ENCODE measurements around the gene ARSG. TPM values are rescaled to one million over a fixed set of nuclear protein-coding genes. Genes with fewer than 3 reads are reported as not detected.
"Not testable (repeated sequence)": the region's sequence is repeated elsewhere in the genome, so short reads cannot be mapped to it uniquely, and the experiment has no call there.

The ARSG gene
- polyA plus RNA-seq, 4 donors: 0.81 to 1.6 (median 1.3) TPM; not detected in 1

DNA sequence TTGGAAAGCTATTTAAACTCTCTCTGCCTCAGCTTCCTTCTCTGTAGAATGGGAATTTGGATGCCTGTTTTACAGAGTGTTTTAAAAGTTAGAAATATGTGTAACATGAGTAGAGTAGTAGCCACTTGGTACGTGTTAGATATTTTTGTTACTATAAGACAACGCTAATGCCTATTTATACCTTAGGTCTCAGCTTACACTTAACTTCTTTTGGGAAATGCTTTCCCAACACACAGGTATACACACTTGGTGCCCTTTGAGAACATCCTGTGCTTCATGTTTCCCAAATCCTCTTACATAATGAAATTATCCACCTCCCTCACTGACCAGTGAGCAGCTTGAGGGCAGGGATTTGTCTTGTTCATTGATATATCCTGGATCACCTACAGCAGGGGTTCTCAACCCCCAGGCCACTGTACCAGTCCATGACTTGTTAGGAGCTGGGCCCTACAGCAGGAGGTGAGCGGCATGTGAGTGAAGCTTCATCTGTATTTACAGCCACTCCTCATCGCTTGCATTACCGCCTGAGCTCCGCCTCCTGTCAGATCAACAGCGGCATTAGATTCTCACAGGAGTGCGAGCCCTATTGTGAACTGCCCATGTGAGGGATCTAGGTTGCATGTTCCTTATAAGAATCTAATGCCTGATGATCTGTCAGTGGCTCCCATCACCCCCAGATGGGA is 33.5 kb downstream of the ARSG start:
- Histone ChIP-seq H3K9me3 (ENCODE audit: control insufficient read depth in 2 of 2, insufficient read depth in 1 of 2, low read depth in 1 of 2, low read length in 1 of 2) (peaks cover 0 to 2% of the 10 kb centered on the region in 2 donors), H3K4me3 (ENCODE audit: low read depth in 1 of 3, low read length in 3 of 3) (no peak overlapping the region), H3K27ac (ENCODE audit: low read depth in 1 of 3, low read length in 2 of 3) (no peak overlapping the region), H3K36me3 (ENCODE audit: control insufficient read depth in 3 of 3, insufficient read depth in 2 of 3, low read depth in 1 of 3, low read length in 3 of 3) (no peaks in the 10 kb centered on the region), H3K4me1 (ENCODE audit: control insufficient read depth in 3 of 3, insufficient read depth in 2 of 3, low read depth in 1 of 3, low read length in 2 of 3) (no peaks in the 10 kb centered on the region), H3K27me3 (ENCODE audit: control insufficient read depth in 3 of 3, insufficient read depth in 3 of 3, low read length in 3 of 3) (peaks cover 0 to 3% (median 0%) of the 10 kb centered on the region in 3 donors)
- FAIRE-seq: no peak
- no peak for DNase-seq
- WGBS, 3 donors: 94 to 97% (median 95%) methylated on average over 8 of the region's 8 CpGs

GRCh38 chr17:68325961-68326360 is 34.7 kb downstream of the ARSG start:
- H3K36me3 ChIP-seq (ENCODE audit: control insufficient read depth in 3 of 3, insufficient read depth in 2 of 3, low read depth in 1 of 3, low read length in 3 of 3): no peaks in the 10 kb centered on the region
- H3K4me3 ChIP-seq (ENCODE audit: low read depth in 1 of 3, low read length in 3 of 3): no peak overlapping the region
- DNase-seq: no peak
- FAIRE-seq: no peak
- peaks cover 0 to 3% (median 0%) of the 10 kb centered on the region in 3 donors for H3K27me3 ChIP-seq (ENCODE audit: control insufficient read depth in 3 of 3, insufficient read depth in 3 of 3, low read length in 3 of 3)
- 40 to 71% (median 68%) methylated on average over 5 of the region's 5 CpGs for WGBS, 3 donors
- H3K27ac ChIP-seq (ENCODE audit: low read depth in 1 of 3, low read length in 2 of 3): no peak overlapping the region
- peaks cover 0 to 9% of the 10 kb centered on the region in 2 donors for H3K9me3 ChIP-seq (ENCODE audit: control insufficient read depth in 2 of 2, insufficient read depth in 1 of 2, low read depth in 1 of 2, low read length in 1 of 2)
- H3K4me1 ChIP-seq (ENCODE audit: control insufficient read depth in 3 of 3, insufficient read depth in 2 of 3, low read depth in 1 of 3, low read length in 2 of 3): no peaks in the 10 kb centered on the region

DNA sequence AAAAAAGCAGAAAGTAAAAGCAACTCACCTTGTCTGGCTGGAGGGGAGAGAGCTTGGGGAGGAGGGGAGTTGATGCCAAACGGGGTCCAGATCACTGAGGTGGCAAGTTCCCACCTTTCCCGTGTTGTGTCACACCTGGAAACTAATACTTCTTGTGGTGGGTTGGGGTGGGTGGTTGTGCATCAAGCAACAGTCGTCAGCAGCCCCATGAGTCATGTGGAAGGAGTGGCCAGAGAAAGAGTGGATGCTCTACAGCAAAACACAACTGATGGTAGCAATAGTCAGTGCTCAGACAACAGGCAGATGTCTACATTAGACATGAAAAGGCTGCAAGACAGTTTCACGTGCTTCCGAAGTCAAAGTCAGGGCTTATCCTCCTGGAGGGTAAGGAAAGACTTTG is 35.4 kb downstream of the ARSG start:
- H3K4me3 ChIP-seq (ENCODE audit: low read depth in 1 of 3, low read length in 3 of 3): no peak overlapping the region
- no peak overlapping the region for H3K27ac ChIP-seq (ENCODE audit: low read depth in 1 of 3, low read length in 2 of 3)
- 66 to 75% (median 74%) methylated on average over 5 of the region's 5 CpGs for WGBS, 3 donors
- H3K36me3 ChIP-seq (ENCODE audit: control insufficient read depth in 3 of 3, insufficient read depth in 2 of 3, low read depth in 1 of 3, low read length in 3 of 3): no peaks in the 10 kb centered on the region
- no peaks in the 10 kb centered on the region for H3K4me1 ChIP-seq (ENCODE audit: control insufficient read depth in 3 of 3, insufficient read depth in 2 of 3, low read depth in 1 of 3, low read length in 2 of 3)
- DNase-seq (no peak), FAIRE-seq (no peak)
- H3K27me3 ChIP-seq (ENCODE audit: control insufficient read depth in 3 of 3, insufficient read depth in 3 of 3, low read length in 3 of 3): peaks cover 0 to 3% (median 0%) of the 10 kb centered on the region in 3 donors
- peaks cover 0 to 16% of the 10 kb centered on the region in 2 donors for H3K9me3 ChIP-seq (ENCODE audit: control insufficient read depth in 2 of 2, insufficient read depth in 1 of 2, low read depth in 1 of 2, low read length in 1 of 2)

- peaks cover 0 to 15% of the 10 kb centered on the region in 2 donors for H3K9me3 ChIP-seq (ENCODE audit: control insufficient read depth in 2 of 2, insufficient read depth in 1 of 2, low read depth in 1 of 2, low read length in 1 of 2)
- no peak overlapping the region for H3K27ac ChIP-seq (ENCODE audit: low read depth in 1 of 3, low read length in 2 of 3)
- H3K4me3 ChIP-seq (ENCODE audit: low read depth in 1 of 3, low read length in 3 of 3): no peak overlapping the region
- peaks cover 0 to 3% (median 0%) of the 10 kb centered on the region in 3 donors for H3K27me3 ChIP-seq (ENCODE audit: control insufficient read depth in 3 of 3, insufficient read depth in 3 of 3, low read length in 3 of 3)
- WGBS, 3 donors: 88 to 92% (median 91%) methylated on average over 8 of the region's 8 CpGs
- H3K36me3 ChIP-seq (ENCODE audit: control insufficient read depth in 3 of 3, insufficient read depth in 2 of 3, low read depth in 1 of 3, low read length in 3 of 3): no peaks in the 10 kb centered on the region
- no peak for DNase-seq
- no peak for FAIRE-seq
- H3K4me1 ChIP-seq (ENCODE audit: control insufficient read depth in 3 of 3, insufficient read depth in 2 of 3, low read depth in 1 of 3, low read length in 2 of 3): no peaks in the 10 kb centered on the region
Observed at GRCh38 chr17:68327823-68328557, 36.7 kb downstream of the ARSG start.

- Histone ChIP-seq H3K36me3 (ENCODE audit: control insufficient read depth in 3 of 3, insufficient read depth in 2 of 3, low read depth in 1 of 3, low read length in 3 of 3) (no peaks in the 10 kb centered on the region), H3K27me3 (ENCODE audit: control insufficient read depth in 3 of 3, insufficient read depth in 3 of 3, low read length in 3 of 3) (peaks cover 0 to 3% (median 0%) of the 10 kb centered on the region in 3 donors), H3K4me1 (ENCODE audit: control insufficient read depth in 3 of 3, insufficient read depth in 2 of 3, low read depth in 1 of 3, low read length in 2 of 3) (no peaks in the 10 kb centered on the region), H3K27ac (ENCODE audit: low read depth in 1 of 3, low read length in 2 of 3) (no peak overlapping the region), H3K9me3 (ENCODE audit: control insufficient read depth in 2 of 2, insufficient read depth in 1 of 2, low read depth in 1 of 2, low read length in 1 of 2) (peaks cover 0 to 17% of the 10 kb centered on the region in 2 donors), H3K4me3 (ENCODE audit: low read depth in 1 of 3, low read length in 3 of 3) (no peak overlapping the region)
- DNase-seq (no peak), FAIRE-seq (no peak)
- WGBS, 3 donors: 45 to 63% (median 50%) methylated on average over 4 of the region's 4 CpGs
Observed at GRCh38 chr17:68328676-68329075, 37.4 kb downstream of the ARSG start.

GRCh38 chr17:68329331-68329730 is 38.0 kb downstream of the ARSG start:
- Histone ChIP-seq H3K4me3 (ENCODE audit: low read depth in 1 of 3, low read length in 3 of 3) (no peak overlapping the region), H3K4me1 (ENCODE audit: control insufficient read depth in 3 of 3, insufficient read depth in 2 of 3, low read depth in 1 of 3, low read length in 2 of 3) (no peaks in the 10 kb centered on the region), H3K27ac (ENCODE audit: low read depth in 1 of 3, low read length in 2 of 3) (no peak overlapping the region), H3K36me3 (ENCODE audit: control insufficient read depth in 3 of 3, insufficient read depth in 2 of 3, low read depth in 1 of 3, low read length in 3 of 3) (no peaks in the 10 kb centered on the region), H3K9me3 (ENCODE audit: control insufficient read depth in 2 of 2, insufficient read depth in 1 of 2, low read depth in 1 of 2, low read length in 1 of 2) (peaks cover 0 to 21% of the 10 kb centered on the region in 2 donors), H3K27me3 (ENCODE audit: control insufficient read depth in 3 of 3, insufficient read depth in 3 of 3, low read length in 3 of 3) (peaks cover 0 to 3% (median 0%) of the 10 kb centered on the region in 3 donors)
- no peak for DNase-seq
- WGBS, 3 donors: 89 to 93% (median 92%) methylated on average over 7 of the region's 7 CpGs
- no peak for FAIRE-seq

GRCh38 chr17:68331932-68332331 is 40.6 kb downstream of the ARSG start:
- H3K27me3 ChIP-seq (ENCODE audit: control insufficient read depth in 3 of 3, insufficient read depth in 3 of 3, low read length in 3 of 3); H3K27ac ChIP-seq (ENCODE audit: low read depth in 1 of 3, low read length in 2 of 3); H3K4me3 ChIP-seq (ENCODE audit: low read depth in 1 of 3, low read length in 3 of 3); DNase-seq; H3K36me3 ChIP-seq (ENCODE audit: control insufficient read depth in 3 of 3, insufficient read depth in 2 of 3, low read depth in 1 of 3, low read length in 3 of 3); FAIRE-seq; H3K4me1 ChIP-seq (ENCODE audit: control insufficient read depth in 3 of 3, insufficient read depth in 2 of 3, low read depth in 1 of 3, low read length in 2 of 3): not testable (repeated sequence)
- WGBS, 3 donors: 95 to 98% (median 96%) methylated on average over 12 of the region's 12 CpGs
- H3K9me3 ChIP-seq (ENCODE audit: control insufficient read depth in 2 of 2, insufficient read depth in 1 of 2, low read depth in 1 of 2, low read length in 1 of 2): peaks cover 0 to 21% of the 10 kb centered on the region in 2 donors

DNA sequence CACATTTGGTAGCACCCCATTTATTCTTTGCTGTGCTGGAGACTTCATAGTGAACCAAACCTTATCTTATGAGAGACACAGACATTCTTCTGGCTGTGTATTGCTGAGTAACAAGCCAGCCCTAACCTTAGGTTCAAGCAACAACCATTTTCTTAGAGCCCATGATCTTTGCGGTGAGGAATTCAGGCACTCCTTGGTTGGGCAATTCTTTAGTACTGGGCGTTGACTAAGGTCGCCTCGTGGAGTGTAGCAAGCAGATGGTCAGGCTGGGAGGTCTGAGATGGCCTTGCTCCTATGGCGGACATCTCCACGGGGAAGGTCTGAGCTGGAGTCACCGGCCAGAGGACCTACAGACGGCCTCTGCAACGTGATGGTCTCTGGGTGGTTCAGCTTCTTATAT is 43.1 kb downstream of the ARSG start:
- Histone ChIP-seq H3K36me3 (ENCODE audit: control insufficient read depth in 3 of 3, insufficient read depth in 2 of 3, low read depth in 1 of 3, low read length in 3 of 3) (no peaks in the 10 kb centered on the region), H3K27ac (ENCODE audit: low read depth in 1 of 3, low read length in 2 of 3) (no peak overlapping the region), H3K4me1 (ENCODE audit: control insufficient read depth in 3 of 3, insufficient read depth in 2 of 3, low read depth in 1 of 3, low read length in 2 of 3) (no peaks in the 10 kb centered on the region), H3K4me3 (ENCODE audit: low read depth in 1 of 3, low read length in 3 of 3) (no peak overlapping the region), H3K9me3 (ENCODE audit: control insufficient read depth in 2 of 2, insufficient read depth in 1 of 2, low read depth in 1 of 2, low read length in 1 of 2) (peaks cover 0 to 21% of the 10 kb centered on the region in 2 donors), H3K27me3 (ENCODE audit: control insufficient read depth in 3 of 3, insufficient read depth in 3 of 3, low read length in 3 of 3) (no peaks in the 10 kb centered on the region)
- FAIRE-seq: no peak
- WGBS, 3 donors: 93 to 96% (median 95%) methylated on average over 9 of the region's 9 CpGs
- DNase-seq: no peak

Data from small intestine (tissue), 7 donors.